ENCODE results near the gene TRMT1. TPM values are rescaled to one million over a fixed set of nuclear protein-coding genes. Genes with fewer than 3 reads are reported as not detected.
A peak's percentile ranks its signal among the peaks of the same experiment; 100 is the strongest.

TRMT1 gene
- total and polyA plus RNA-seq, 7 donors: 31.6 to 87.1 (median 42.3) TPM

DNA sequence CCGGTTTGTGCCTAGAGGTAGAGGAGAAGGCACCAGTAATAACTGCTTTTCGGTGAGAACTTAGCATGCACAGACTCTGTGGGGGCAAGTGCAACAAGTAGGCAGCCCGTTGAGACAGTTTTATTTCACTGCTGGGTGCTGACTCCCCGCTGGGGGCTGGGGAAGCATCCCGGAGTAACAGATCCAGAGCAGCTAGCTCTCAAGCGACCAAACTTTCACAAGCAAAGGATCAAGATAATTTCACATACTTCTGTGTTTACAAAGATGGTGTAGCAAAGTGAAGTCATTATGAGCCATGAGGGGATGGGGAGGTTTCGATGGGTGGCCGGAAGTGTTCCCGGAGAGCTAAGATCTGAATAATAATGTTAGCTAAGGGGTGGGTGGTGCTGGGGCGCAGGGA lies 4.3 kb upstream of the TRMT1 start:
- no peak for DNase-seq
- no peak for ATAC-seq
- Histone ChIP-seq H3K27ac (no peak overlapping the region), H3K36me3 (ENCODE audit: insufficient read depth in 1 of 2, low read depth in 1 of 2) (peaks cover 0 to 4% of the 10 kb centered on the region in 2 donors), H3K9me3 (no peaks in the 10 kb centered on the region), H3K4me3 (no peak overlapping the region), H3K27me3 (ENCODE audit: insufficient read depth in 3 of 3, low read length in 2 of 3) (no peaks in the 10 kb centered on the region), H3K4me1 (peaks cover 23% of the 10 kb centered on the region)
- intact Hi-C loops (cut with DNase I): no loop called here
- 69 to 78% (median 77%) methylated on average over 10 of the region's 10 CpGs for WGBS, 3 donors
- TF ChIP-seq, protein P1, sequence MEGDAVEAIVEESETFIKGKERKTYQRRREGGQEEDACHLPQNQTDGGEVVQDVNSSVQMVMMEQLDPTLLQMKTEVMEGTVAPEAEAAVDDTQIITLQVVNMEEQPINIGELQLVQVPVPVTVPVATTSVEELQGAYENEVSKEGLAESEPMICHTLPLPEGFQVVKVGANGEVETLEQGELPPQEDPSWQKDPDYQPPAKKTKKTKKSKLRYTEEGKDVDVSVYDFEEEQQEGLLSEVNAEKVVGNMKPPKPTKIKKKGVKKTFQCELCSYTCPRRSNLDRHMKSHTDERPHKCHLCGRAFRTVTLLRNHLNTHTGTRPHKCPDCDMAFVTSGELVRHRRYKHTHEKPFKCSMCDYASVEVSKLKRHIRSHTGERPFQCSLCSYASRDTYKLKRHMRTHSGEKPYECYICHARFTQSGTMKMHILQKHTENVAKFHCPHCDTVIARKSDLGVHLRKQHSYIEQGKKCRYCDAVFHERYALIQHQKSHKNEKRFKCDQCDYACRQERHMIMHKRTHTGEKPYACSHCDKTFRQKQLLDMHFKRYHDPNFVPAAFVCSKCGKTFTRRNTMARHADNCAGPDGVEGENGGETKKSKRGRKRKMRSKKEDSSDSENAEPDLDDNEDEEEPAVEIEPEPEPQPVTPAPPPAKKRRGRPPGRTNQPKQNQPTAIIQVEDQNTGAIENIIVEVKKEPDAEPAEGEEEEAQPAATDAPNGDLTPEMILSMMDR (IDR thresholded peaks at IDR 0.05): no peak

DNA sequence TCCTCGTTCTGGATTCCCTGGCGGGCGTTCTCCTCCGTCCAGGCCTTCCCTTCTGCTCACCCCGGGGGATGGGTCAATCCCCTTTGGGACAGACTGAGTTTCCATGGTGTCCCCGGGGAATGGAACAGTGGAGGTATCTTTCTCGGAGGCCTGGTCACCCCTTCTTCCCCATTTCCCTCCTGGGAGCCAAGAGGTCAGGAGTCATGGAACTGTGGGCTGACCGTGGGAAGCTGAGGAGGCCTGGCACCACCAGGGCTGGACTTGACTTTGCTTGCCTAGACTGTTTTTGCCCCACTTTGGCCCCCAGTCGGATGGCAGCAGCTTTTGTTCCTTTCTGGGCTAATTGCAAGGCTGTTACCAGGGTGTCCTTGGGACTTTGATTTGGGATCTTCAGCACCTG lies 3.5 kb upstream of the TRMT1 start:
- Histone ChIP-seq H3K27me3 (ENCODE audit: insufficient read depth in 3 of 3, low read length in 2 of 3) (no peaks in the 10 kb centered on the region), H3K36me3 (ENCODE audit: insufficient read depth in 1 of 2, low read depth in 1 of 2) (peaks cover 0 to 8% of the 10 kb centered on the region in 2 donors), H3K9me3 (no peaks in the 10 kb centered on the region), H3K27ac (no peak overlapping the region), H3K4me3 (peak overlapping the region; percentile 92), H3K4me1 (peaks cover 31% of the 10 kb centered on the region)
- ATAC-seq (no peak), DNase-seq (no peak)
- WGBS, 3 donors: 71 to 84% (median 78%) methylated on average over 9 of the region's 9 CpGs
- TF ChIP-seq, protein P1 (IDR thresholded peaks at IDR 0.05): no peak
- intact Hi-C loops (cut with DNase I): no loop called here

DNA sequence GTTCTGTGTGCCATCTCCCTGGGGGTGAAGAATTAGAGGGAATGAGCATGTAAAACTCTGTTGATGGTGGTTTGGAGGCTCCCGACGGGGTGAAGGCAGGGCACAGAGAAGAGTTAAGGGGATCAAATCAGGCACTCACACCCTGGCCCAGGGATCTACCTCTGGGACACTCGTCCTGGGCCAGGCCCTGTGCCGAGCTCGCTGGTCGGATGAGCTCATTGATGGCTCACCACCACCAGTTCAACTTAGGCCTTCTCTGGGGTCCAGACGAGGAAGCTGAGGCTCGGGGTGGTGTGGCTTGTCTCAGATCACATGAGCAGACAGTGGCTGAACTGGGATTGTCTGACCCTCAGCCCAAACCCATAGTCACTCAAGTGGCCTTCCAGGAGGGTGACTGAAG lies 3.1 kb upstream of the TRMT1 start:
- intact Hi-C loops (cut with DNase I): loop anchor here in 1 of 2 donors (2.0 kb wide), 1 partner anchor 29 kb away; no protein-coding TSS in a partner anchor
- H3K9me3 ChIP-seq: no peaks in the 10 kb centered on the region
- H3K27ac ChIP-seq: no peak overlapping the region
- H3K4me1 ChIP-seq: peaks cover 35% of the 10 kb centered on the region
- no peak for DNase-seq
- TF ChIP-seq, protein P1 (IDR thresholded peaks at IDR 0.05): no peak
- H3K36me3 ChIP-seq (ENCODE audit: insufficient read depth in 1 of 2, low read depth in 1 of 2): peaks cover 0 to 12% of the 10 kb centered on the region in 2 donors
- no peak for ATAC-seq
- H3K27me3 ChIP-seq (ENCODE audit: insufficient read depth in 3 of 3, low read length in 2 of 3): no peaks in the 10 kb centered on the region
- H3K4me3 ChIP-seq: peak overlapping the region; percentile 92
- 26 to 64% (median 45%) methylated on average over 8 of the region's 8 CpGs for WGBS, 3 donors

DNA sequence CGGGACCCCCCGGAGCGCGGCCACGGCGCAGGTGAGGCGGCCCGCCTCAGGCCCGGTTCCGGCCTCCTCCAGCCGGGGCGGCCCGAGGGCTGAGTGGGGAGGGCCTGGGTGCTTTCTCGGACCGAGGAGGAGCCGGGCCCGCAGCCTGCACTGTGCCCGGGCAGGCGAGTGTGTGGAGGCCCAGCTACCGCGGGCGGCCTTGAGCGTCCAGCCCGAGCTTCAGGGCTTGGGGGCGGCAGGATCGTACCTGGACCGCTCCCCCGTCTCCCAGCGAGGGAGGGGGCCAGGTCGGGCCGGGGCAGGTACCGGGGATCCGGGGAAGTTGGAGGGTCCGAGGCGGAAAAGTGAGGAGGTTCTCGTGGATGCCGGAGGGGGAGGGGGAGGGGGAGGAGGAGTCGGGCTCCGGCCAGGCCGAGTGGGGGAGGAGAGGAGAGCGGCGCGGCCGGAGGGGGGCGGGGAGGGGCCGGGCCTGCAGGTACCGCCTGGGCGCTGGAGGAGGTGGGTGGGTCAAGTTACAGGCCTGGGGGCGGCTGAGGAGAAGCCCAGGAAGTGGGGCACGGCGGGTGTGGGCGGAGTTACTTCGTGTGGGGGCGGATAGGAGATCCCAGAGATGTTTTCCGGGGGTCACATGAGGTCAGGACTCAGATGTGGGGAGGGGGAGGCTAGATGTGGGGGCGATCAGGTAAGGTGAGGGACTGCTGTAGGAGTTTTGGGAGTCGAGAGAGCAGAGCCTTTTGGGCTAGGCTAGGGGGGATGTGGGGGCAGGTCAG lies 2.1 kb upstream of the TRMT1 start:
- Histone ChIP-seq H3K4me3 (peak overlapping the region; percentile 92), H3K27me3 (ENCODE audit: insufficient read depth in 3 of 3, low read length in 2 of 3) (no peaks in the 10 kb centered on the region), H3K27ac (peak overlapping the region; percentile 53), H3K4me1 (peaks cover 37% of the 10 kb centered on the region), H3K9me3 (no peaks in the 10 kb centered on the region), H3K36me3 (ENCODE audit: insufficient read depth in 1 of 2, low read depth in 1 of 2) (peaks cover 0 to 18% of the 10 kb centered on the region in 2 donors)
- TF ChIP-seq, protein P1 (IDR thresholded peaks at IDR 0.05): no peak
- WGBS, 3 donors: 1% methylated on average over 26 to 57 of the region's 57 CpGs
- DNase-seq: peak; percentile 64 to 74
- intact Hi-C loops (cut with DNase I): loop anchor here (1.0 to 2.0 kb wide), 2 partner anchors 30 to 32 kb away; partner anchors contain the start of genes IER2 (in 1 of the 2) and STX10 (in 1 of the 2)
- ATAC-seq: peak in 3 of 4 donors; percentile 7 to 28 (median 14)
